ENCODE data around the gene SMARCA2.
"Not testable (repeated sequence)": the region's sequence is repeated elsewhere in the genome, so short reads cannot be mapped to it uniquely, and the experiment has no call there.

The SMARCA2 gene

DNA sequence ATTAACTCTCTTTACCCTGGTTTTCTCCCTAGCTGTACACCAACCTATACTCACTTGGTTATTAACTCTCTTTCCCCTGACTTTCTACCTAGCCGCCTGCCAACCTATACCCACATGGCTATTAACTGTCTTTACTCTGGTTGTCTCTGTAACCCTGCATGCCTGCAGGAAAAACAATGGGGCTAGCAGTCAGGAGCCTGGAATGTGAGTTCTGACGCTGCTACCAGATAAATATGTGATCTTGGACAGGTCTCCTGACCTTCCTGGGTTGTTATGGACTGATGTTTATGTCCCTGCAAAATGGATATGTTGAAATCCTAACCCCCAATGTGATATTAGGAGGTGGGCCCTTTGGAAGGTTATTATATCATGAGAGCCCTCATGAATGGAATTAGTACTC lies 119.2 kb downstream of the SMARCA2 start:
- DNase-seq (ENCODE audit: low read depth in 1 of 2, low spot score in 1 of 2) = no peak

DNA sequence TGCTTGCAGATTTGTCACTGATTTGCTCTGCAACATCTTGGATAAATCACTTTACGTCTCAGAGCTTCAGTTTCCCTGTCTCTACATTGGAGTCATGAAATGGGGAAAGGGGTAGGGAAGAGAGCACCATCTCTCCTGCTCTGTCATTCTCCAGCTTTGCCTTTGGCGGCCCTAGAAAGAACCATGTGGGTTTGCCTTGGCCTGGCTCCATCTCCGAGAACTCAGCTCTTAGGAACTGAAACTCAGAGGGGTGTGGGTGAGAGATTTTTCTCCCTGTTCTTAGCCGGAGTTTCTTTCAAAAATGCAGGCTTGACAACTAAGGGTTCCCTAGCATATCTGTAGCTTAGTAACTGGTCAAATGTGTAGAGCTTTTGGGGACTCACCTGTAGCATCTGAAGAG lies 123.5 kb downstream of the SMARCA2 start:
- no peak for DNase-seq (ENCODE audit: low read depth in 1 of 2, low spot score in 1 of 2)

DNA sequence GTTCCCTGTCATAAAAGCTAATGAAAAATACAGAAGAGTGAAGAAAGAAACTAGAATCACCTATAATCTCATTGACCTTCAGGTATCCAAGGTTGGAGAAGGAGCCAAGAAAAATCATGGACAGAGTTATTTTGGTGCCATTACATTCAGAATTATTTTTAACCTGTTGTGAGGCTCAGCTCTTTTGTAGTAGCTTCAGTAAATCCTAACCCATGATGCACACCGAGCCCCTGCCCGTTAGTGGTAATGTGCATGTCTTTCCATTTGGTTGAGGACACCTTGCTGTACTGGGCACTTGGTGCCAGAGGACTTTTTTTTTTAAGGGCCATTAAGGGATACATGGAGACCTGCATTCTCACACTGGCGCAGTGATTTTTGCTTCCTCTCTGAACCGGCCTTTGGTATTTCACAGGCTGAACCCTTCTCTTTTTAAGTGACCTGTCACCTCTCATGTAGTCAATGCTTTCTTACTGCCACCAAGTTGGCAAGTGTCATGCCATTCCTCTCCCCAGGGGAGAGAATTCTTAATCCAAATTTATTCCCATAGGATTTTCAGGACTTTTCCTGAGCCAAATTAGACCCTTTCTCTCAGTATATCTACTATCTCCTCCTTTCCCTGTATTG lies 125.6 kb downstream of the SMARCA2 start:
- no peak for DNase-seq (ENCODE audit: low read depth in 1 of 2, low spot score in 1 of 2)

DNA sequence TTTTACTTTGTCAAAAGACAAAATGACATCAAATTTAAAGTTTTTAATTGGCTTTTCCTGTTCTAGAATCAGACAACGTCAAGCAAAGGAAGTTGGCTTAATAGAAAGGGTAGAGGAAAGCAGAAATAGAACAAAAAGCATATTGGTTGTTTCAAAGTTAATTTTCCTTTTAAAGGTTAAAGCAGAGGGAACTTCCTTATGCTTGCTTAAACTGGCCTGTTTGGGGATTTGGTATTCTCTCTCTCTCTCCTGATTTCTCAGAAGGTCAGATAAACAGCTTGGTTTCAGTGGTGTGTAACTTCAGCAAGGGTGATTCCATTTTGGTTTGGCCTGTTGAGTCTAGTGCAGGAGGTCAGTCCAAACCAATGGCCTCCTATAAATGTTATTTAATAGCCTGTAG lies 127.1 kb downstream of the SMARCA2 start:
- no peak for DNase-seq (ENCODE audit: low read depth in 1 of 2, low spot score in 1 of 2)

DNA sequence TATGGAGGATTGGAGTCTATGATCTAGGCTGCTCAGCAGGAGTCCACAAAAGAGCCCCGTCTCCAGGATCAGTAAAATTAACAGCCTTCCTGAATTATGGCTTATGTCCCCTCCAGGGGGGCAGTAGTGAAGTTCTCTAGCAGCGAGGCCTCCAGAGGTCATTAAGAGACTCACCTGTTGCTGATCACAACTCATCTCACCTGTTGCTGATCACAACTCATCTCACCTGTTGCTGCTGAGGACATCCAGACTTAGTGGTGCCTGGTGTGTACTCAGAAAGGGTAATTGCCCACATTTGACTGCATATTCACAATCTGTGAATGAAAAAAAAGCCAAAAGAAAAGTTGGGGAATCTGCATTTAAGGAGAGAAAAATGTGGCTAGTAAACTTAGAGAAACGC lies 129.5 kb downstream of the SMARCA2 start:
- no peak for DNase-seq (ENCODE audit: low read depth in 1 of 2, low spot score in 1 of 2)

DNA sequence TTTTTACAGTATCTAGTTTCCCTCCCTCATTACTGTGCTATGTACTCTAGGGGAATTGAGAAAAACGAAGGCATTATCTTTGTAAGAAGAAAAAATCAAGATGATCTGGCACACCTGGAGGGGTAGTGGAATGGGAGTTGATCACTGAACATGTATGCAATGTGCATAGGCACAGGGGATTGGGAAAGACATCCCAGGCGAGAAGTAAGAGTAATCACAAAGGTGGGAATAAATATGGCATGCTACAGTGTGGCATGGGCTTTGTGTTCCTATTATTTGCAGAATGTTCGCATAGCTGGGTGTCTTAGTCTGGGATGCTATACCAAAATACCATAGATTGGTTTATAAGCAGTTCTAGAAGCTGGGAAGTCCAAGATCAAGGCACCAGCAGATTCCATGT lies 130.6 kb downstream of the SMARCA2 start:
- no peak for DNase-seq (ENCODE audit: low read depth in 1 of 2, low spot score in 1 of 2)

DNA sequence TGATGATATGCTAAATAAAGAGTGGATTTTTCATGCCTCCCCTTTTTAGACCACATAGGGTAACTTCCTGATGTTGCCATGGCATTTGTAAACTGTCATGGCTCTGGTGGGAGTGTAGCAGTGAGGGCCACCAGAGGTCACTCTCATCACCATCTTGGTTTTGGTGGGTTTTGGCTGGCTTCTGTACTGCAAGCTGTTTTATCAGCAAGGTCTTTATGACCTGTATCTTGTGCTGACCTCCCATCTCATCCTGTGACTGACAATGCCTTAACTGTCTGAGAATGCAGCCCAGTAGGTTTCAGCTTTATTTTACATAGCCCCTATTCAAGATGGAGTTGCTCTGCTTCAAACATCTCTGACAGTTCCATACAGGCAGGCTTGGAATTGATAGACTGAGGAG lies 131.6 kb downstream of the SMARCA2 start:
- DNase-seq (ENCODE audit: low read depth in 1 of 2, low spot score in 1 of 2) = not testable (repeated sequence)

DNA sequence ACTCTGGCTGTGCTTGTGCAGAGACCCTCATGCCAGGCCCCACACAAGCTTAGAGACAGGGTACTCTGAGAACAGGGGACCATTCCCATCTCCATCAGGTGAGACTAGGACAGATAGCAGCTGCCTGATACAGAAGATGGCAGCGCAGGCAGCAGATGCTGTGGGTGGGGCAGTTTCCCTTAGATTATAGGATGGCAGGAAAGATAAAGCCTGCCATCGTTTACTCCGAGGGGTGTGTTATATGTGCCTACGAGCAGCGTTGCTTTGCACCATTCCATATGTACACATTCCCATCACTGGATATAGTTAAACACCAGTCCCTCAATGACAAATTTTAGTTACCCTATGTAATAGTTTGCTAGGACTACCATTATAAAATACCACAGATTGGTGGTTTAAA lies 135.2 kb downstream of the SMARCA2 start:
- no peak for DNase-seq (ENCODE audit: low read depth in 1 of 2, low spot score in 1 of 2)

DNA sequence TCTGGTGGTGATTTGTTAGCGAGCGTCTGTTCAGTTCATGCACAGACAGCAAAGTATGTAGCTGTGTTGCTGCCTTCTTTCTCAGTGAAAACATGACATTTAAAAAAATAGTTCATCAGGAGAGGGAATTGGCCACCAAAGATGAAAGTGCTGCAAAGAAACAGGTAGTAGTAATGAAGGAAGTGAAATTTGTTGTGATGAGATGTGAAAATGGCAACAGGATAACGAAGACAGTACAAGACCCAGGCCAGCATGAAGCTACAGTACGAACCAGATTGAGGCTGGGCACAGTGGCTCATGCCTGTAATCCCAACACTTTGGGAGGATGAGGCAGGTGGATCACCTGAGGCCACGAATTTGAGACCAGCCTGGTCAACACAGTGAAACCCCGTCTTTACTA lies 136.0 kb downstream of the SMARCA2 start:
- DNase-seq (ENCODE audit: low read depth in 1 of 2, low spot score in 1 of 2) = no peak

DNA sequence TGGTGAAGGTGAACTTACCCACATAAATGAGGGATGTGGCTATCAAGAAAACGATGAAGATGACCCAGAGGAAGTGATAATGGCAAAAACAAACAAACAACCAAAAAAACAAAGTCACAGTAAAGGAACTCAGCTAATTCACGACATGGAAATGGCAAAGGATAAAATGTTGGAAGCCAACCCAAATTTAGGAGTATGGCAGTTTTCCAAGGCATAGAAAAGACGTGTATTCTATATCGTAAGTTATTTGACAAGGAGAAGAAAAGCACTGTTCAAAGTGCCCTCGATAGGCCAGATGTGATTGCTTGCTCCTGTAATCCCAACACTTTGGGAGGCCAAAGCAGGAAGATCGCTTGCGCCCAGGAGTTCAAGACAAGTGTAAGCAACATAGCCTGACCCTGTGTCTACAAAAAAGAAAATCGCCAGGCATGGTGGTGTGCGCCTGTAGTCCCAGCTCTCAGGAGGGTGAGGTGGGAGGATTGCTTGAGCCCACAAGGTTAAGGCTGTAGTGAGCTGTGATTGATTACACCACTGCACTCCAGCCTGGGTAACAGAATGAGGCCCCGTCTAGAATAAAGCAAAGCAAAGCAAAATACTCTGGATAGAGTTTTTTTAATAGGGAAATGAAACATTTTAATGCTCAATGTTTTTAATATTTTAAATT lies 138.0 kb downstream of the SMARCA2 start:
- DNase-seq (ENCODE audit: low read depth in 1 of 2, low spot score in 1 of 2) = no peak

DNA sequence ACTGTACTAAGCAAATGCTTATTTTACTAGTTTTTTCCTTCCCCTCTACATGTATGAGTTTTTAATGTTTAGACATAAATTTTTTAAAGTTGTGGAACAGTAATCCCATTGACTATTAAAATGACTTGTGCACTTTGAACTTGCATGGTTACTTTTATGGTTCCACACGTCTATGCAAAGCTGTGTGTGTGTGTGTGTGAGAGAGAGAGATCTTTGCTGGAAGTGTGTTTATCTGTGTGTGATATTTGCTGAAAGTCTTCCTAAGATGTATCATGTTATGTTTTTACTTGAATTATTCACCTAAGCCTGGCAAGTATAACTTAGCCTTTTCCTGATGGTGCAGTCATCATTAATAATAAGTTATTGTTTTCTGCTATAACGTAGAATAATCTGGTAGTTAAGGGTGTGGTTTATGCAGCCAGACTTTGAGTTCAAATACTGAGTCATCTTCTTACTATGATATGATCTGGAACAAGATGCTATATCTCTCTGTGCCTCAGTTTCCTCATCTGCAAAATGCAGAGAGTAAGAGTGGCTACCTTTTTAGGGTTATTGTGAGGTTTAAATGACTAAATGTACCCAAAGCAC lies 138.6 kb downstream of the SMARCA2 start:
- no peak for DNase-seq (ENCODE audit: low read depth in 1 of 2, low spot score in 1 of 2)

DNA sequence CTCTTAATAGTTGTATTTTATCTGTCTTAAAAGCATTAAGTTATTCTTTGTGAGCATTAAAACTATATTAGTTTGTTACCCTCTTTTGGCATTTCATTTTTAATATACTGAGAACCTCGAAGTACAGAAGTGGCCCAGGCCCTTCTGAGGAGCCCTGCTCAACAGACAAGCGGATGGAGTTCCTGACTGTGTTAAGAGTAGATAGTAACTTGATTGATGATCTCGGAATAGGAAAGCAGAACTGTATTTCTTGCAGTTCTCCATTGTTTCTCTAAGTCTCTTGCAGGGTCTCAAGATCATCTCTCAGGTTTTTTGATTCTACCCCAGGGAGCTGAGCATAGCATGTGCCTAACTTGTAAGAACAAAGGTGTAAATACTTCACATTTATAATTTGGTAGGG lies 139.6 kb downstream of the SMARCA2 start:
- DNase-seq (ENCODE audit: low read depth in 1 of 2, low spot score in 1 of 2) = no peak

DNA sequence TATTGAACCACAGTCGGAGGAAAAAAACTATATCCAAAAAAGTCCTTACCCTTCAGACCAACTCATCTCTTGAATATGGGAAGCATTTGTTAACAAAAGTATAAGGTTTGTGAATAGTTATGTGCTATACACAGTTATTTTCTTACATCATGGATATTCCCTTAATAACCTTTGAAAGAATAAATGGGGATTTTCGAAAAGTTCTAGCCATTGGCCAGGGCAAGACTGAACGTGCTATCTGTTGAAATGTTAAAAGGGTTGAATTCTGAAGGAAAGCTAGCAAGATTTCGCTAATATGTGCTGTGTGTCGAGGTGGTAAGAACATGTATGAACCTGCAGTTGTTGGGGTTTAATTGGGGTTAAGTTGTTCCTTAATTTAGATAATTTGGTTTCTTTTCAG lies 140.8 kb downstream of the SMARCA2 start:
- no peak for DNase-seq (ENCODE audit: low read depth in 1 of 2, low spot score in 1 of 2)

DNA sequence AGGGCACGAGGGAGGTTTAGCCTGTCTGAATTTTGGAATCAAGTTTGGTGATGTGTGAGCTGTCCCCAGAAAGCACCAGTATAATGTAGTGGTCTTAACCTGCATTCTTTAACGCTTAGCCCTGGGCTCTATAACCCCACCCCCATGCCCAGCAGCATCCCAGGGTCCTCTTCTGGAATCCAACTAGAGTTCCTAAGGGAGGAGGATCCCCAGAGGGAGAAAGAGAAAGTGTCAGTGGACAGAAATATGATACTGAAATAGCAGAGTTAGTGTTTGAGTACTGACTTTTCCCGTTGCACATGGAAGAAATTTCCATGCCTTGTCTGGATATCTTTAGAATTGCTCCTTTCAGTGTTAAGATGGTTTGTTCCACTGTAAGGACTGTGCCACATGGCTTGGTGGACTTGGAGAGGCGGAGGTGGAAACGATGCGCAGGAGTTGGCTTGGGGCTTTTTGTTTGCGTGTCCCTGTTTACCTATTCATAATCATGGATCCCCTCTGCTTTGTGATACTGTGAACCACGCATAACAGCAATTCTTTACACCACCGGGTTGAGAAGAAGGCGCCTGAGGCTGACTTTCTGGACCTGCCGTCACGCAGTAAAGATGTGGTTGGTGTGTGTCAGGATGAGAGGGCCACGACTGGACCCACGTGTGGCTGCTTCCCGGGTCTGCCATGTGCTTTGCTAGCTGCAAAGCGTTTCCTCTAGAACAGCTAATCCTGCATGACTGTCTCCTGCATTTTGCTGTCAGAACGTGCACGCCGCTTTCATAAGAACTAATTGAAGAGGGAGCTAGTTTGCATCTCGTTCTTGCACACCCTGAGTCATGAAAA lies 142.3 kb downstream of the SMARCA2 start:
- DNase-seq (ENCODE audit: low read depth in 1 of 2, low spot score in 1 of 2) = peak; percentile 26 to 41

DNA sequence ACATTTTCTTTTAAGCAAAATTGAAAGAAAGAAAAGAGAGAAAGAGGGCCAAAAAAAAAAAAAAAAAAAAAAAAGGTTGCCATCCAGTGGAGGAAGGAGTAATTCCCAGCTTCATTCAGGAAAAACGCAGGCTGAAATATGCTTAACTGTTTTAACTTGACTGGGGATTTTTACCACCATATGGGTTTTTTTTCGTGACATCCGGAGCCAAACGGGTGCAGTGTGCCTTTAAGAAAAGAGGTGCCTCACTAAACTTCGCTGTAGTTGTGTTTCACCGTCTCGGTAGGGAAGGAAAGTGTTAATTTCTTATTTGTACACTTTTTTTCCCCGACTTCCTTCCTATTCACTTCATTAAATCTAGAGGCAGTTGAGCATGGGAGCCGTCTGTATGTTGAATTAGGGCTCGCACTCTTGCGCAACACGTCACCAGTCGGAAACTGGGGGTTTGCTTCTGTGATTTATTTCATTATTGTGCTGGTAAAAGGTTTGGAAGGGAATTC lies 143.0 kb downstream of the SMARCA2 start:
- peak in 1 of 2 donors; percentile 36 for DNase-seq (ENCODE audit: low read depth in 1 of 2, low spot score in 1 of 2)

DNA sequence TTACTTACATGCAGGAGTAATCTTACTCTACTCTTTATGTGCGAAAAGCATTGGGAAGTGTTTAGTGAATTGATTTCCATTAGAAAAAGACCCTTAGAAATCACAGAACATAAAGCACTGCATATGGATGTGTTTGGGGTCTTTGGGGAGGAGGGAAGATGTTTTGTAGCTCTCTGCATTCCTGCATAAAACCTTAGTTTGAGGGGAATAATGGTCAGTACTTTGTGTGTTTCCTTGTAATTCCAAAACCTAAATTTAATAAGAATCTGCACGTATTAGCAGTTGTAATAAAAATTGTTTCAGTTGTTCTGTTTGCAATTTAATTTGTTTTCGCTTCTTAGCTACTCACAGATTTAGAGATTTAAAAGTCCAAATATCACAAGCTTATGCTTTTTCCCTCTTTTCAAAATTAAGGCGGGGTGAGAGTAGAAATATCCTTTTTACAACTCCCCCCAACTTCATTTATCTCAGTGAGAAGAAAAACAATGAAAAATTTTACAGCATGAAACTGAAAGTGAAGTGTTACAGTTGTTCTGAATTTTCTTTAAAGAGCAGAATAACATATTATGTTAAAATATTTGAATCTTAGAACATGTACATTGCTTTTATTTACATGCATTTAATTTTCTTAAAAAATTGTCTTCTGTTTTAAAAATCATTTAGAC lies 143.8 kb downstream of the SMARCA2 start:
- no peak for DNase-seq (ENCODE audit: low read depth in 1 of 2, low spot score in 1 of 2)

DNA sequence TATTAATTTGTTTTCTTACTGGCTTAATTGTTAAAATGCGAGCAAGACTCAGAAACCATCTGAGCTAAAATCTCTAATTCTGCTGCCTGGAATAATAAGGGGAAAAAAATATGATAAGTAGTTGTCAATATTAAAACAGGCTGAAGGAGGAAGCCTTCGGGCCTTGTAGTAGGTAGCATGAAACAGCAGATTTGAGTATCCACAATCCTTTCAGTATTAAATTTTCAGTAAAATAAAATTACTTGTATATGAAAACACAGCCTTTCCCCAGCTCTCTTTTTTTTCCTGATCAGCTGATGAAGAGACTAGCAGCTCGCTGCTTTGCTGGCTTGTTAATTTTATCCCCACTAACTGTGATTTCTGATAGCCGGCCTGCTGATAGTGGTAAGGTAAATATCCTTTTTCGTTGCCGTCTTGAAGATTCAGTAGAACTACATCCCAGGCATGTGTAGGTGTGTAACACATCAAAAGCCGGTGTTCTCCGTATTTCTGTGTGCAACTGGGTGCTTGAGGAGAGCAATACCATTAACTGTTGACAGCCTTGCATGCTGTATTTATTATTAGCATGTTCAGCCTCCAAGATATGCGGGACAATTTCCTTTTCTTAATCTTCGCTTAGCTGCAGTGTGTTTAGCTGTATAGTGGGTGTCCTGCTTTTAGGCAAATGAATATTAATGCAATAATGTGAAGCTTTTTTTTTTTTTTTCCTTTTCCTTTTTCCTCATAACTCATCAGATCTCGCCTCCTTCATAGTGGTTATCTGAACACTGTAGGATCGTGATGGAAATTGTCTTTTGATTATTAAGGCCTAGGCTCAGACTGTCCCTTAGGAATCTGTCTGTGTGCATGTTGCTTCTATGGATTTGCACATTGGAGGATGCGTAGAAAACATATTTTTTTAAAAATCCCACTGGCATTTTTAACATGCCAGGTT lies 144.6 kb downstream of the SMARCA2 start:
- DNase-seq (ENCODE audit: low read depth in 1 of 2, low spot score in 1 of 2) = no peak

DNA sequence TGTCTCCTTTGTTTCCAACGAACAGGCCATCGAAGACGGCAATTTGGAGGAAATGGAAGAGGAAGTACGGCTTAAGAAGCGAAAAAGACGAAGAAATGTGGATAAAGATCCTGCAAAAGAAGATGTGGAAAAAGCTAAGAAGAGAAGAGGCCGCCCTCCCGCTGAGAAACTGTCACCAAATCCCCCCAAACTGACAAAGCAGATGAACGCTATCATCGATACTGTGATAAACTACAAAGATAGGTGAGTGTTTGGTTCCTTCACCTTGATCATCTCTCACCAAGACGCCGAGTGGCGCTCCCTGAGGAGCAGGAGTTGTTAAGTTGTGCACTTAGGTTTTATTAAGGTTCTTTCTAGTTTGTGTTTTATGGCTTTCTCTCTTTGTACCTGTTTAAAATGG lies 146.5 kb downstream of the SMARCA2 start:
- no peak for DNase-seq (ENCODE audit: low read depth in 1 of 2, low spot score in 1 of 2)

DNA sequence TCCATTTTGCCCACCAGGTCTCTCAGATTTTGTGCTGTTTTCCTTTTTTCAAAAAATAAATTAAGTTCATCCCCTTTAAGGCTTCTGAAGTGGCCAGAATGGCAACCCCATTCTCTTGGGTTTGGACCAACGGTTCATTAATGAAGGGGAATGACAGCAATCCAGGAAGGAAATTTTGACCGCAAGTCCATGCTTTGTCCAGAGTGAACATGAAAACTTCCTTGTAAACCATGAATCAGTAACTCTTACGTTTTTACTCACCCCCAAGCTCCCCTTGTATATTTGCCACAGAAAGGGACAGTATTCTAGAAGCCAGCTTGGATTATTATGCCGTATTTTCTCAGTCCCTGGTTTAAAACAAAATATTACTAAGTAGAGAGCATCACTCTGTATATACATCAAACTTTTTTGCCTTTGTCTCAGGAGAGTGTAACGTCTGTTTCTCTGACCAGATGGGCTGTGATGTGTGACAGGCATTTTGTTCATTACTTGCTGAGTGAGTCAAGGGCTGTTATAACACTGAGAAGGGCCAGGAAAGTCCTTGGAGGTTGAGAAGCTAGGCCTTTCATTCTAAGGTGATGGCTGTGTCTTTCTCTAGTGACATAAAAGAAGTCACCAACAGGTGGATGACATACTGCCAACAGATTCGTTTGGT lies 148.2 kb downstream of the SMARCA2 start:
- no peak for DNase-seq (ENCODE audit: low read depth in 1 of 2, low spot score in 1 of 2)

DNA sequence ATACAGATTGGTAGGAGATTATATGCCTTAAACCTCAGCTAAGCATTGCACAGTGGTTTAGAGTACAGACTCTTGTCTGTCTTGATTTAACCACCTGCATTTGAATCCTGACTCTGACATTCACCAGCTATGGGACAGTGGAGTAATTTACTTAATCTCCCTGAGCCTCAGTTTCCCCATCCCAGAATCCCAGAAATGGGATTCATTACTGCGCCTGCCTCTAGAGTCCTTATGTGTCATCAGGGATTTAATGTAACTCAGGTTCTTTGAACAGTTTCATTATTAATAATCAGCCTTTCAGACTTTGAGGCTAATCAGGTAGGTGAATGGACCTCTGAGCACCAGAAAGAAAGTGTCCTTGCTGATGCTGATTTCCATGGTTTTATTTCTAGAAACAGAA lies 149.1 kb downstream of the SMARCA2 start:
- DNase-seq (ENCODE audit: low read depth in 1 of 2, low spot score in 1 of 2) = no peak
